Measurements from ENCODE around the gene ZNF804B.

The ZNF804B gene

DNA sequence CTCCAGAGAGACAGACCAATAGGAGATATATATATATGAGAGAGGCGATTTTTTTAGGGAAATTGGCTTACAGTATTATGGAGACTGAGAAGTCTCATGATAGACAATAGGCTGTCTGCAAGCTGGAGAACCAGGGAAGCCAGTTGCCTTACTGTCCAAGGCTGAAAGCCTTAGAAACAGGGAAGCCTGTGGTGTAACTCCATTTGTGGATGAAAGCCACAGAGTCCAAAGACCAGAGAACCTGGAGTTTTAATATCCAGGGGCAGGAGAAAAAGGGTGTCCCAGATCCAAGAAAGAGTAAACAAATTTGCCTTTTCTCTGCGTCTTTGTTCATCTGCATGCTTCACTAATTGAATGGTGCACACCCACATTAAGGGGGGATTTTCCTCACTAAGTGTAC is 107.7 kb downstream of the ZNF804B start:
- no peak for TF ChIP-seq CTCF (IDR thresholded peaks at IDR 0.05)
- TF ChIP-seq ZFX (IDR thresholded peaks at IDR 0.05; ENCODE audit: borderline replicate concordance): no peak
- no peak overlapping the region for H3K27ac ChIP-seq

GRCh38 chr7:88868456-88868855 is 109.0 kb downstream of the ZNF804B start:
- TF ChIP-seq ZFX (IDR thresholded peaks at IDR 0.05; ENCODE audit: borderline replicate concordance) (no peak), CTCF (IDR thresholded peaks at IDR 0.05) (no peak)
- no peak overlapping the region for H3K27ac ChIP-seq

GRCh38 chr7:88881136-88881535 is 121.6 kb downstream of the ZNF804B start:
- H3K27ac ChIP-seq: no peak overlapping the region
- TF ChIP-seq ZFX (IDR thresholded peaks at IDR 0.05; ENCODE audit: borderline replicate concordance) (no peak), CTCF (IDR thresholded peaks at IDR 0.05) (no peak)

DNA sequence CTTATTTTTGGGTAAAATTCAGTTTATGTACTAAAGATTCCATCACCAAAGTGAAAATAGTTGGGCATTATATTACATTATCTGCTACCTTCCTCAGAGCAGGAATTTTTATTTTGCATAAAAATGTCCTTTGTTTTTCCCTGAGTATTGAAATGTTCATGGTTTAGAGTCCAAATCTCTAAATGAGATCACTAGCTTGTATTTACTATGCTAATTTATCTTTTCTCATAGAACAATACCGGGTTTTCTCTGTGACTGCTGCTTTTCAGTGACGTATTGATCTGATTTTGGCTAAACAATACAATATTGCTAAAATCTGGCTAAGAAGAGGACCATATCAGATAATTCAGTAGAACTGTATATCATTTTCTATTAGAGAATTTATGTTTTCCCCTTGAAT is 125.6 kb downstream of the ZNF804B start:
- H3K27ac ChIP-seq: no peak overlapping the region
- TF ChIP-seq CTCF (IDR thresholded peaks at IDR 0.05) (no peak), ZFX (IDR thresholded peaks at IDR 0.05; ENCODE audit: borderline replicate concordance) (no peak)

GRCh38 chr7:88888684-88889083 is 129.2 kb downstream of the ZNF804B start:
- no peak overlapping the region for H3K27ac ChIP-seq
- TF ChIP-seq ZFX (IDR thresholded peaks at IDR 0.05; ENCODE audit: borderline replicate concordance): no peak

DNA sequence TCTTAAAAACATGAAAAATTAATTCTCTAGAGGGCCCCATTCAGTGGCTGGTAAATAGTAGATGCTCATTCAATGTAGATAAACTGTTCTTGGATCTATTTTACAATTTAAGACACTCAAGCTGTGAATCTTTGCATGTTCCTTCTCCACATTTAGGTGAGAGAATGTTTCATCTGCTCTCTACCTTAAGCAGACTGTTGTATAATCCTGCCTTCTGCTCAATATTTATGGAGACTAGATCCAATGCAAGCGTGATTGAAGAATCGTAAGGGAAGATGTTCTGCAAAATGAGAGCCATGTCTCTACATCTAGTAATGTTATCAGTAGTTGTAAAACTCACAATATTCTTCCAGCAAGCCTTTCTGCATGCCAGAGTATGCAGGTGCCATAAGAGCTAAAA is 151.0 kb downstream of the ZNF804B start:
- TF ChIP-seq ZFX (IDR thresholded peaks at IDR 0.05; ENCODE audit: borderline replicate concordance): no peak
- TF ChIP-seq CTCF (IDR thresholded peaks at IDR 0.05): no peak
- H3K27ac ChIP-seq: no peak overlapping the region

DNA sequence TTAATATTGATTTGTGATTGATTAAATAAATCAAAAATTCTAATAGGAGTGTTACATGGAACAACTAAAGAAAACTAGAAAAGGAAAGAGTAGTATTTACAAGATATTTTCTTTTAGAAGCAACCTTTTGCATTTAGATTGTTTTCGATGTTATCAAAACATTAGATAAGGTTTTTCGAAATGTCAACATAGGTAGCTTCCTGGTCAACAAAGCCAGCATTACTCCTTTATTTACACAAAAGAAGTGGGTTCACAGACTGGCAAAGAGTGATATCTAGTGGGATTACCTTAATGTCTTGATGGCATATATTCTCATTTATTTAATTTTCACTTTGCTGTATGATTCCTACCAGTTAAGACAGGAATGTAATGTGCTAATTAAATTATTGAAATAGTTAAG is 153.4 kb downstream of the ZNF804B start:
- H3K27ac ChIP-seq: no peak overlapping the region
- TF ChIP-seq ZFX (IDR thresholded peaks at IDR 0.05; ENCODE audit: borderline replicate concordance) (no peak), CTCF (IDR thresholded peaks at IDR 0.05) (no peak)

DNA sequence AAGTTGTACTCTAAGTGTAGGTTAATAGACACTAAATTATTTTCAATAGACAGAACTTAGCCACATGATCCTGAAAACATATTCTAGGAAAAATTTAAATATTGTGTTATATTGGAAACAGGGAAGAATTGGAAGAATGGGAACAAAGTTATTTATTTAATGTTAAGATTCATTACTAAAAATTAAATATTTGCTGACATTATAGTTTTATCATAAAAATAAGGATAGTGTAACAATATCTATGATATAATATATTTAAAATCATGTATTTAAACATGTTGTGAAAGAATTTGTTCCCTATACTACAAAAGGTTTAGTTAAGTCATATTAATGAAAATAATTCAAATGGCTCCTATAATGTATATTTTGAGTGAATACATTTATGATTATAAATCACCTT is 156.1 kb downstream of the ZNF804B start:
- TF ChIP-seq CTCF (IDR thresholded peaks at IDR 0.05) (no peak), ZFX (IDR thresholded peaks at IDR 0.05; ENCODE audit: borderline replicate concordance) (no peak)
- H3K27ac ChIP-seq: no peak overlapping the region

Data from 22Rv1 (cell line).